SK-N-SH (cell line): ENCODE results near the gene DPP10. TPM values are rescaled to one million over a fixed set of nuclear protein-coding genes. Genes with fewer than 3 reads are reported as not detected.

Experiments
- CTCF ChIA-PET: fragments of 300-600, 350-600 bp; formaldehyde crosslinking; extraction: SDS; loops from one replicate; lab custom pipeline; 2021; lab: Yijun Ruan, JAX
- POLR2A ChIA-PET: fragments of 350-600 bp; sonication (Branson Sonifier 250); formaldehyde crosslinking; extraction: SDS; loops from one replicate; lab custom pipeline; 2020; ENCODE audit warnings: antibody characterized with exemption, inconsistent platforms; lab: Yijun Ruan, JAX
- DNase-seq: peaks from one replicate; pipeline ENCODE4 v3.0.0; 2012
- H2AFZ ChIP-seq: fragments of 200-600 bp; sonication (generic); 2 replicates; pipeline ENCODE4 v1.8.1; 2016; ENCODE audit warnings: antibody characterized with exemption, mild to moderate bottlenecking, low read depth
- H3F3A ChIP-seq: fragments of 200-600 bp; sonication (generic); replicated peaks from 2 replicates; pipeline ENCODE3; 2016; ENCODE audit warnings: antibody characterized with exemption, mild to moderate bottlenecking; ENCODE audit not compliant: insufficient read depth
- H3K27ac ChIP-seq, 2 experiments: fragments of 200-500 bp in 1 of 2; fragments of 200-600 bp in 1 of 2; sonication (Bioruptor generic) in 1 of 2; sonication (generic), shearing (Covaris generic) in 1 of 2; 2 replicates each; pipeline versions ENCODE4 v1.5.1 to v1.6.1; 2014 to 2016; ENCODE audit warnings: low read depth in 2 of 2, inconsistent platforms in 1 of 2, low read length in 1 of 2, mild to moderate bottlenecking in 1 of 2, mixed read lengths in 1 of 2
- H3K27me3 ChIP-seq: fragments of 200-600 bp; sonication (generic), shearing (Covaris generic); 2 replicates; pipeline ENCODE4 v1.6.1; 2016; ENCODE audit warnings: mixed run types; ENCODE audit not compliant: insufficient read depth
- H3K36me3 ChIP-seq, 2 experiments: fragments of 200-500 bp in 1 of 2; fragments of 200-600 bp in 1 of 2; sonication (Bioruptor generic) in 1 of 2; sonication (generic) in 1 of 2; replicated peaks in 1 of 2; 2 replicates each; pipeline versions ENCODE3 to v1.5.1; 2014 to 2016; ENCODE audit warnings: low read length in 1 of 2, mild to moderate bottlenecking in 1 of 2; ENCODE audit not compliant: insufficient read depth in 2 of 2, control insufficient read depth in 1 of 2
- H3K4me1 ChIP-seq, 2 experiments: fragments of 200-500 bp in 1 of 2; fragments of 200-600 bp in 1 of 2; sonication (Bioruptor generic) in 1 of 2; sonication (generic), shearing (Covaris generic) in 1 of 2; 2 replicates each; pipeline versions ENCODE4 v1.5.1 to v1.6.1; 2014 to 2016; ENCODE audit warnings: low read depth in 1 of 2, low read length in 1 of 2, mixed run types in 1 of 2; ENCODE audit not compliant: insufficient read depth in 2 of 2, control insufficient read depth in 1 of 2
- H3K4me2 ChIP-seq: fragments of 200-600 bp; sonication (generic), shearing (Covaris generic); 2 replicates; pipeline ENCODE4 v1.6.1; 2017; ENCODE audit warnings: mixed run types
- H3K4me3 ChIP-seq, 2 experiments: fragments of 200-500 bp in 1 of 2; fragments of 200-600 bp in 1 of 2; sonication (Bioruptor generic) in 1 of 2; sonication (generic), shearing (Covaris generic) in 1 of 2; 2 replicates each; pipeline versions ENCODE4 v1.5.1 to v1.8.1; 2014 to 2016; ENCODE audit warnings: low read depth in 2 of 2, inconsistent platforms in 1 of 2, low read length in 1 of 2, mild to moderate bottlenecking in 1 of 2, mixed read lengths in 1 of 2, moderate library complexity in 1 of 2
- H3K79me2 ChIP-seq: fragments of 200-600 bp; sonication (generic); 2 replicates; pipeline ENCODE4 v1.8.1; 2017; ENCODE audit warnings: mild to moderate bottlenecking; ENCODE audit not compliant: insufficient read depth
- H3K9ac ChIP-seq: fragments of 200-600 bp; sonication (generic); 2 replicates; pipeline ENCODE4 v1.6.1; 2017; ENCODE audit warnings: mixed run types
- H3K9me2 ChIP-seq: fragments of 200-600 bp; sonication (generic); 2 replicates; pipeline ENCODE4 v1.6.1; 2017; ENCODE audit warnings: mixed run types
- H3K9me3 ChIP-seq: fragments of 200-600 bp; sonication (generic); 2 replicates; pipeline ENCODE4 v1.6.1; 2017; ENCODE audit warnings: mixed run types, mild to moderate bottlenecking, moderate library complexity
- H4K20me1 ChIP-seq: fragments of 200-600 bp; sonication (generic); 2 replicates; pipeline ENCODE4 v1.6.1; 2017; ENCODE audit warnings: mild to moderate bottlenecking, mixed run types; ENCODE audit not compliant: insufficient read depth
- ELF1 ChIP-seq: IDR thresholded peaks from 2 replicates; pipeline ENCODE4 v1.4.0; 2012
- EP300 ChIP-seq, 2 experiments: IDR thresholded peaks; 2 replicates each; pipeline versions ENCODE4 v1.4.0 to v1.6.1; 2012; ENCODE audit warnings: borderline replicate concordance in 1 of 2, low read depth in 1 of 2, low read length in 1 of 2
- JUND ChIP-seq: IDR thresholded peaks from 2 replicates; pipeline ENCODE4 v1.4.0; 2012
- NFIC ChIP-seq: IDR thresholded peaks from 2 replicates; pipeline ENCODE4 v1.4.0; 2012; ENCODE audit warnings: borderline replicate concordance
- NRF1 ChIP-seq: IDR thresholded peaks from 2 replicates; pipeline ENCODE4 v1.6.1; 2012; ENCODE audit warnings: low read depth, mild to moderate bottlenecking, low read length
- RCOR1 ChIP-seq: fragments of 150-350 bp; IDR thresholded peaks from 2 replicates; pipeline ENCODE4 v1.6.1; 2017; ENCODE audit warnings: antibody characterized with exemption, low read length
- TAF1 ChIP-seq: IDR thresholded peaks from 2 replicates; pipeline ENCODE4 v1.6.1; 2012; ENCODE audit warnings: low read depth, mild to moderate bottlenecking, low read length, moderate library complexity, borderline replicate concordance
- TCF12 ChIP-seq: IDR thresholded peaks from 2 replicates; pipeline ENCODE4 v1.4.0; 2012
- USF2 ChIP-seq: fragments of 150-350 bp; IDR thresholded peaks from 2 replicates; pipeline ENCODE4 v1.6.1; 2017; ENCODE audit warnings: antibody characterized with exemption, low read length, low read depth, borderline replicate concordance
- ZBTB33 ChIP-seq: IDR thresholded peaks from 2 replicates; pipeline ENCODE4 v1.4.0; 2012; ENCODE audit warnings: low read depth, borderline replicate concordance
- WGBS: methylation state at CpG from one replicate; pipeline ENCODE4 v1.1.6; 2017; ENCODE audit warnings: low lambda C conversion rate; 5-methylcytosine and 5-hydroxymethylcytosine counted together
- polyA plus RNA-seq, 3 experiments: library from polyadenylated mRNA; depleted of rRNA; stranded (reverse); fragments of >200 nt; gene quantifications; 2 replicates each; pipeline ENCODE4 v1.2.3, GENCODE V29; 2012
- TF ChIP-seq, protein P1 (sequence below): IDR thresholded peaks from 2 replicates; pipeline ENCODE4 v1.4.0; 2012; ENCODE audit warnings: low read depth

DPP10 gene
- polyA plus RNA-seq, 1 of the 3 experiments (the other 2 are of a cell fraction) = not detected

DNA sequence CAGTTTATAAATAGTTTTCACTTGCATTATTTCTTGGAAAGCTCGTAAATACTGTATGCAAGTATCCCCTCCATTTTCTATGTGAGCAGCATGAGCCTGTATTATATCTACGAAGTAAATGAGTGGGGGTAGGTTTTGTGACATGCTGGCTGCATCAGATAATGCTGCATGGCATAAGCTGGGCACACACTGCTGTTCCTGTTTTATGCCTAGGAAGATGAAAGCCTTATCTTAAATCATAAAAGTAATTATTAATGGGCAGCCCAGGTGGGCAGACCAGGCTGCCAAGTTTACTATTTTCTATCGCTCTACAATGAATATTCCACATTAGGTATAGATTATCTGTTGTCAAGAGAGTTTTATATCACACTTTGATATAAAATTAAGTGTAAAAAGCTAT is 854.6 kb downstream of the DPP10 start:
- H3K4me2 ChIP-seq = no peak overlapping the region
- H3K4me1 ChIP-seq = no peaks in the 10 kb centered on the region
- ChIA-PET CTCF (no interaction called here), POLR2A (no interaction called here)
- DNase-seq = no peak
- H3K27me3 ChIP-seq = no peaks in the 10 kb centered on the region
- H4K20me1 ChIP-seq = no peaks in the 10 kb centered on the region
- H3K36me3 ChIP-seq = no peaks in the 10 kb centered on the region
- no peak overlapping the region for H3K4me3 ChIP-seq
- no peaks in the 10 kb centered on the region for H3K9me2 ChIP-seq
- whole genome bisulfite sequencing = 4% methylated on average over 3 of the region's 3 CpGs
- H3K79me2 ChIP-seq = no peaks in the 10 kb centered on the region
- TF ChIP-seq USF2 = no peak
- no peak for TF ChIP-seq NRF1
- no peak for TF ChIP-seq ZBTB33
- TF ChIP-seq NFIC = no peak
- no peak for TF ChIP-seq ELF1
- no peak for TF ChIP-seq TCF12
- TF ChIP-seq, all 33 proteins: peak for 0
- Histone ChIP-seq H3K9ac (no peak overlapping the region), H2AFZ (no peak overlapping the region), H3F3A (no peaks in the 10 kb centered on the region), H3K9me3 (no peaks in the 10 kb centered on the region), H3K27ac (no peak overlapping the region)

GRCh38 chr2:115299199-115299598 is 856.8 kb downstream of the DPP10 start:
- Histone ChIP-seq H3K4me3 (no peak overlapping the region), H3K27me3 (no peaks in the 10 kb centered on the region), H2AFZ (no peak overlapping the region), H3K9me2 (no peaks in the 10 kb centered on the region), H3K4me2 (no peak overlapping the region), H3K9me3 (no peaks in the 10 kb centered on the region), H3K4me1 (no peaks in the 10 kb centered on the region), H3K79me2 (no peaks in the 10 kb centered on the region), H3K9ac (no peak overlapping the region), H4K20me1 (no peaks in the 10 kb centered on the region), H3F3A (no peaks in the 10 kb centered on the region), H3K27ac (no peak overlapping the region), H3K36me3 (no peaks in the 10 kb centered on the region)
- POLR2A ChIA-PET = no interaction called here
- CTCF ChIA-PET = no interaction called here
- 7% methylated on average over 2 of the region's 2 CpGs for WGBS
- TF ChIP-seq NRF1 (no peak), JUND (no peak), EP300 (IDR thresholded peaks at IDR 0.05; ENCODE audit: borderline replicate concordance in 1 of 2, low read depth in 1 of 2, low read length in 1 of 2) (no peak)
- DNase-seq = no peak

DNA sequence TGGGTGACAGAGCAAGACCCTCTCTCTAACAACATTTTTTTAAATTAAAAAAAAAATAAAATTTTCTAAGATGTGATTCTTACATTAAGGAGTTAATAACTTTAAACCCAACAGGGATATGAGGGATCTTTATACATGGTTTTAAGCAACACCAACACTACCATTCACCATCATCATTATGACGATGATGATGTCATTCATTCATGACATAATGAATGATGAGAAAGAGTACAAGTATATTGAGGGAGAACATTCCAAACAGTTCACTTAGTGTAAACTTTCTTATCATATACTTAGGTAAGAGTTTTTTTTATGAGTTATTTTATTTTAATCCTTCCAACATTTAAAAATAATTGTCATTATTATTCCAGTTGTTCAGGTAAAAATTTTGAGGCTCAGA is 863.3 kb downstream of the DPP10 start:
- no peak overlapping the region for H2AFZ ChIP-seq
- H3K4me1 ChIP-seq = no peaks in the 10 kb centered on the region
- H3K27ac ChIP-seq = no peak overlapping the region
- no peaks in the 10 kb centered on the region for H3F3A ChIP-seq
- H4K20me1 ChIP-seq = no peaks in the 10 kb centered on the region
- CTCF ChIA-PET = no interaction called here
- H3K9ac ChIP-seq = no peak overlapping the region
- H3K4me2 ChIP-seq = no peak overlapping the region
- TF ChIP-seq TAF1 = no peak
- no peak for TF ChIP-seq RCOR1
- TF ChIP-seq, protein P1, sequence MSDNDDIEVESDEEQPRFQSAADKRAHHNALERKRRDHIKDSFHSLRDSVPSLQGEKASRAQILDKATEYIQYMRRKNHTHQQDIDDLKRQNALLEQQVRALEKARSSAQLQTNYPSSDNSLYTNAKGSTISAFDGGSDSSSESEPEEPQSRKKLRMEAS = no peak
- TF ChIP-seq, all 33 proteins: peak for 0
- Histone ChIP-seq H3K79me2 (no peaks in the 10 kb centered on the region), H3K36me3 (no peaks in the 10 kb centered on the region), H3K9me3 (no peaks in the 10 kb centered on the region), H3K4me3 (no peak overlapping the region), H3K9me2 (no peaks in the 10 kb centered on the region), H3K27me3 (no peaks in the 10 kb centered on the region)
- 2% methylated on average over 1 of the region's 1 CpG for WGBS
- DNase-seq = no peak
- POLR2A ChIA-PET = no interaction called here
